Breast epithelium (tissue), 4 donors: ENCODE results near the gene CTNNA2. TPM values are rescaled to one million over a fixed set of nuclear protein-coding genes. Genes with fewer than 3 reads are reported as not detected.

Experiments used
- DNase-seq, 2 donors: peaks; one replicate each; pipeline ENCODE4 v3.0.0-alpha.2; 2019; ENCODE audit warnings: low spot score in 2 of 2
- H3K27ac ChIP-seq, 2 donors: fragments of 200-600 bp; sonication (generic) in 1 of 2; one replicate each; pipeline ENCODE4 v1.5.1; 2016 to 2019; ENCODE audit warnings: mild to moderate bottlenecking in 1 of 2
- H3K27me3 ChIP-seq, 2 donors: fragments of 200-600 bp; sonication (generic) in 1 of 2; one replicate each; pipeline versions ENCODE4 v1.5.1 to v1.6.0; 2017 to 2019; ENCODE audit warnings: control low read depth in 1 of 2, mild to moderate bottlenecking in 1 of 2
- H3K36me3 ChIP-seq: fragments of 200-600 bp; one replicate; pipeline ENCODE4 v1.5.1; 2019
- H3K4me1 ChIP-seq, 2 donors: fragments of 200-600 bp; sonication (generic); one replicate each; pipeline ENCODE4 v1.5.1; 2016 to 2019; ENCODE audit warnings: control low read depth in 1 of 2
- H3K4me3 ChIP-seq, 3 donors: fragments of 200-600 bp; sonication (generic); 1 replicate in 2 of 3; 2 replicates in 1 of 3; pipeline ENCODE4 v1.5.1; 2016 to 2019; ENCODE audit warnings: mild to moderate bottlenecking in 3 of 3, moderate library complexity in 2 of 3
- H3K9me3 ChIP-seq, 2 donors: fragments of 200-600 bp; sonication (generic) in 1 of 2; one replicate each; pipeline ENCODE4 v1.5.1; 2016 to 2019; ENCODE audit warnings: control low read depth in 1 of 2
- CTCF ChIP-seq, 3 donors: fragments of 450-650 bp; IDR thresholded peaks; one replicate each; pipeline ENCODE4 v1.5.1; 2016 to 2017; ENCODE audit warnings: antibody characterized with exemption in 3 of 3, mild to moderate bottlenecking in 3 of 3, moderate library complexity in 3 of 3
- POLR2A ChIP-seq: fragments of 450-650 bp; IDR thresholded peaks from one replicate; pipeline ENCODE4 v1.6.1; 2016; ENCODE audit warnings: antibody characterized with exemption, mild to moderate bottlenecking, moderate library complexity
- POLR2AphosphoS5 ChIP-seq, 3 donors: sonication (generic); formaldehyde crosslinking; IDR thresholded peaks; one replicate each; pipeline ENCODE4 v1.6.1; 2017; ENCODE audit warnings: antibody characterized with exemption in 3 of 3
- intact Hi-C: fragments of 100-400 bp; cut with DNase I; formaldehyde crosslinking; loops from one replicate; pipeline ENCODE4 v1.15.1; 2023; ENCODE audit warnings: low total_unique reads
- total RNA-seq, 3 donors: library from RNA; depleted of rRNA; stranded (reverse); fragments of >200 nt; gene quantifications; one replicate each; pipeline ENCODE4 v1.1.0, GENCODE V29; 2016

CTNNA2 gene
- total RNA-seq, 3 donors from 2014 or later, result 0.16 TPM; not detected in 2

- intact Hi-C loops, result no loop called here
- no peaks in the 10 kb centered on the region for H3K9me3 ChIP-seq
- no peak overlapping the region for H3K4me3 ChIP-seq
- no peak for DNase-seq
- TF ChIP-seq CTCF (IDR thresholded peaks at IDR 0.05) (no peak), POLR2AphosphoS5 (IDR thresholded peaks at IDR 0.05) (no peak), POLR2A (no peak)
- no peak overlapping the region for H3K27ac ChIP-seq
- no peaks in the 10 kb centered on the region for H3K4me1 ChIP-seq
- H3K27me3 ChIP-seq, result no peaks in the 10 kb centered on the region
- H3K36me3 ChIP-seq, result no peaks in the 10 kb centered on the region
These were observed 825.9 kb downstream of the CTNNA2 start for GRCh38 chr2:80338794-80339193.

- H3K4me3 ChIP-seq, result no peak overlapping the region
- intact Hi-C loops, result no loop called here
- no peaks in the 10 kb centered on the region for H3K36me3 ChIP-seq
- no peak overlapping the region for H3K27ac ChIP-seq
- no peaks in the 10 kb centered on the region for H3K27me3 ChIP-seq
- H3K9me3 ChIP-seq, result no peaks in the 10 kb centered on the region
- no peaks in the 10 kb centered on the region for H3K4me1 ChIP-seq
- TF ChIP-seq POLR2A (no peak), CTCF (IDR thresholded peaks at IDR 0.05) (no peak), POLR2AphosphoS5 (IDR thresholded peaks at IDR 0.05) (no peak)
- no peak for DNase-seq
These were observed 827.2 kb downstream of the CTNNA2 start for GRCh38 chr2:80340022-80340421.

- H3K27me3 ChIP-seq, result no peaks in the 10 kb centered on the region
- intact Hi-C loops, result no loop called here
These were observed 835.2 kb downstream of the CTNNA2 start for GRCh38 chr2:80348078-80348477.

GRCh38 chr2:80348953-80349352, 836.1 kb downstream of the CTNNA2 start:
- Histone ChIP-seq H3K4me1 (no peaks in the 10 kb centered on the region), H3K36me3 (no peaks in the 10 kb centered on the region), H3K27ac (no peak overlapping the region), H3K4me3 (no peak overlapping the region), H3K27me3 (no peaks in the 10 kb centered on the region), H3K9me3 (no peaks in the 10 kb centered on the region)
- no peak for DNase-seq
- TF ChIP-seq POLR2A (no peak), CTCF (IDR thresholded peaks at IDR 0.05) (no peak), POLR2AphosphoS5 (IDR thresholded peaks at IDR 0.05) (no peak)
- intact Hi-C loops, result no loop called here

More at GRCh38 chr2:80348078-80348477, 835.2 kb downstream of the CTNNA2 start:
- Histone ChIP-seq H3K4me1 (no peaks in the 10 kb centered on the region), H3K9me3 (no peaks in the 10 kb centered on the region), H3K36me3 (no peaks in the 10 kb centered on the region), H3K27ac (no peak overlapping the region), H3K4me3 (no peak overlapping the region)
- no peak for DNase-seq
- no peak for TF ChIP-seq POLR2A
- no peak for TF ChIP-seq POLR2AphosphoS5 (IDR thresholded peaks at IDR 0.05)
- no peak for TF ChIP-seq CTCF (IDR thresholded peaks at IDR 0.05)

- H3K36me3 ChIP-seq, result no peaks in the 10 kb centered on the region
These were observed 838.4 kb downstream of the CTNNA2 start for GRCh38 chr2:80351231-80351630.

More at GRCh38 chr2:80351231-80351630, 838.4 kb downstream of the CTNNA2 start:
- no peaks in the 10 kb centered on the region for H3K9me3 ChIP-seq
- no peaks in the 10 kb centered on the region for H3K4me1 ChIP-seq
- H3K27ac ChIP-seq, result no peak overlapping the region
- H3K27me3 ChIP-seq, result no peaks in the 10 kb centered on the region
- intact Hi-C loops, result no loop called here
- TF ChIP-seq POLR2A, result no peak
- no peak for TF ChIP-seq POLR2AphosphoS5 (IDR thresholded peaks at IDR 0.05)
- no peak for TF ChIP-seq CTCF (IDR thresholded peaks at IDR 0.05)
- no peak overlapping the region for H3K4me3 ChIP-seq
- no peak for DNase-seq
